Stomach (tissue), 9 donors: ENCODE results near the gene CCNYL1. TPM values are rescaled to one million over a fixed set of nuclear protein-coding genes. Genes with fewer than 3 reads are reported as not detected.
"Not testable (repeated sequence)": the region's sequence is repeated elsewhere in the genome, so short reads cannot be mapped to it uniquely, and the experiment has no call there.

Source experiments
- DNase-seq, 2 donors: peaks; one replicate each; pipeline versions ENCODE4 v3.0.0 to v3.0.0-alpha.2; 2013 to 2019
- H3K27ac ChIP-seq, 5 donors: fragments of 200-600 bp in 4 of 5; sonication (generic) in 4 of 5; one replicate each; pipeline ENCODE4 v1.5.1; 2013 to 2019; ENCODE audit warnings: mild to moderate bottlenecking in 1 of 5, moderate library complexity in 1 of 5
- H3K27me3 ChIP-seq, 3 donors: fragments of 200-600 bp; sonication (generic); one replicate each; pipeline ENCODE4 v1.5.1; 2017 to 2019; ENCODE audit warnings: mixed run types in 1 of 3
- H3K36me3 ChIP-seq, 4 donors: fragments of 200-600 bp; sonication (generic); 1 replicate in 3 of 4; 2 replicates in 1 of 4; pipeline ENCODE4 v1.5.1; 2016 to 2019
- H3K4me1 ChIP-seq, 4 donors: fragments of 200-600 bp; sonication (generic); one replicate each; pipeline ENCODE4 v1.5.1; 2016 to 2019
- H3K4me3 ChIP-seq, 4 donors: fragments of 200-600 bp; sonication (generic) in 3 of 4; one replicate each; pipeline ENCODE4 v1.5.1; 2016 to 2019; ENCODE audit warnings: mild to moderate bottlenecking in 1 of 4
- H3K9me3 ChIP-seq, 4 donors: fragments of 200-600 bp; sonication (generic); one replicate each; pipeline ENCODE4 v1.5.1; 2016 to 2019
- CTCF ChIP-seq, 7 experiments: fragments of 450-650 bp in 4 of 7; fragments of 200-600 bp in 3 of 7; sonication (generic) in 3 of 7; IDR thresholded peaks; one replicate each; pipeline ENCODE4 v1.5.1; 2016 to 2019; ENCODE audit warnings: antibody characterized with exemption in 7 of 7, control low read depth in 2 of 7, mild to moderate bottlenecking in 1 of 7
- EP300 ChIP-seq: sonication (generic); formaldehyde crosslinking; IDR thresholded peaks from one replicate; pipeline ENCODE4 v1.6.1; 2017; ENCODE audit warnings: antibody characterized with exemption
- POLR2A ChIP-seq, 4 donors: fragments of 450-650 bp; IDR thresholded peaks; one replicate each; pipeline ENCODE4 v1.6.1; 2016; ENCODE audit warnings: antibody characterized with exemption in 4 of 4, control low read depth in 2 of 4, mild to moderate bottlenecking in 1 of 4, moderate library complexity in 1 of 4
- POLR2AphosphoS5 ChIP-seq, 3 donors: sonication (generic); formaldehyde crosslinking; IDR thresholded peaks; one replicate each; pipeline ENCODE4 v1.6.1; 2016; ENCODE audit warnings: antibody characterized with exemption in 3 of 3
- WGBS, 5 donors: extraction: QIAGEN DNeasy Blood & Tissue Kit in 3 of 5; methylation state at CpG; one replicate each; pipeline versions ENCODE4 v1.1.5 to v1.1.7; 2013 to 2018; 5-methylcytosine and 5-hydroxymethylcytosine counted together
- intact Hi-C: fragments of 100-400 bp; cut with DNase I; formaldehyde crosslinking; loops from one replicate; pipeline ENCODE4 v1.15.1; 2023; ENCODE audit warnings: low total_unique reads
- polyA plus RNA-seq, 3 donors: library from polyadenylated mRNA; stranded (reverse); fragments of 200-250 nt; gene quantifications; one replicate each; pipeline ENCODE4 v1.2.3, GENCODE V29; 2013
- total RNA-seq, 5 donors: library from RNA; depleted of rRNA; stranded (reverse); fragments of >200 nt; gene quantifications; one replicate each; pipeline versions ENCODE4 v1.1.0 to v1.2.3, GENCODE V29; 2014 to 2016
- donor health status: healthy with polysubstance abuse.
- donor health status: Bipolar disorder and iron deficiency.
- donor health status: healthy.

The CCNYL1 gene
- total and polyA plus RNA-seq, 8 donors: 4.2 to 29.8 (median 11.2) TPM

- H3K4me1 ChIP-seq: peaks cover 0 to 39% (median 23%) of the 10 kb centered on the region in 4 donors
- 78 to 83% (median 80%) methylated on average over 2 of the region's 2 CpGs for WGBS, 5 donors
- no peak overlapping the region for H3K4me3 ChIP-seq
- intact Hi-C loops: no loop called here
- peaks cover 19 to 64% (median 54%) of the 10 kb centered on the region in 4 donors for H3K36me3 ChIP-seq
- DNase-seq: no peak
- H3K27me3 ChIP-seq: no peaks in the 10 kb centered on the region
- TF ChIP-seq CTCF (IDR thresholded peaks at IDR 0.05): no peak
- no peak for TF ChIP-seq POLR2A (IDR thresholded peaks at IDR 0.05)
- H3K27ac ChIP-seq: no peak overlapping the region
- H3K9me3 ChIP-seq: no peaks in the 10 kb centered on the region
Observed at GRCh38 chr2:207750876-207751275, 39.4 kb downstream of the CCNYL1 start.

- H3K9me3 ChIP-seq, intact Hi-C loops, H3K4me3 ChIP-seq, DNase-seq, H3K27ac ChIP-seq, H3K27me3 ChIP-seq: not testable (repeated sequence)
- 87 to 93% (median 88%) methylated on average over 2 of the region's 2 CpGs for WGBS, 5 donors
- Histone ChIP-seq H3K4me1 (peaks cover 0 to 29% (median 10%) of the 10 kb centered on the region in 4 donors), H3K36me3 (peaks cover 19 to 59% (median 49%) of the 10 kb centered on the region in 4 donors)
Observed at GRCh38 chr2:207753688-207754087, 42.2 kb downstream of the CCNYL1 start.

- no peak for TF ChIP-seq EP300
- H3K4me1 ChIP-seq: peaks cover 0 to 22% (median 6%) of the 10 kb centered on the region in 4 donors
- H3K27me3 ChIP-seq: no peaks in the 10 kb centered on the region
- H3K9me3 ChIP-seq: no peaks in the 10 kb centered on the region
- no peak overlapping the region for H3K4me3 ChIP-seq
- no peak for DNase-seq
- intact Hi-C loops: no loop called here
- WGBS, 5 donors: 95 to 99% (median 96%) methylated on average over 6 of the region's 6 CpGs
- peaks cover 19 to 67% (median 54%) of the 10 kb centered on the region in 4 donors for H3K36me3 ChIP-seq
- H3K27ac ChIP-seq: no peak overlapping the region
Observed at GRCh38 chr2:207754498-207755383, 43.3 kb downstream of the CCNYL1 start.

- no peak for DNase-seq
Observed at GRCh38 chr2:207758025-207758424, 46.6 kb downstream of the CCNYL1 start.

GRCh38 chr2:207759890-207760289 is 48.5 kb downstream of the CCNYL1 start:
- no peaks in the 10 kb centered on the region for H3K9me3 ChIP-seq
- TF ChIP-seq CTCF (IDR thresholded peaks at IDR 0.05) (no peak), POLR2A (IDR thresholded peaks at IDR 0.05) (no peak), EP300 (no peak), POLR2AphosphoS5 (IDR thresholded peaks at IDR 0.05) (no peak)
- 90 to 93% (median 91%) methylated on average over 2 of the region's 2 CpGs for WGBS, 5 donors
- no peak overlapping the region for H3K4me3 ChIP-seq
- H3K36me3 ChIP-seq: peaks cover 2 to 59% (median 43%) of the 10 kb centered on the region in 4 donors
- no peaks in the 10 kb centered on the region for H3K27me3 ChIP-seq
- DNase-seq: no peak
- peaks cover 8 to 49% (median 24%) of the 10 kb centered on the region in 4 donors for H3K4me1 ChIP-seq
- intact Hi-C loops: no loop called here
- H3K27ac ChIP-seq: no peak overlapping the region

More at GRCh38 chr2:207758025-207758424, 46.6 kb downstream of the CCNYL1 start:
- Histone ChIP-seq H3K27ac (no peak overlapping the region), H3K4me1 (peaks cover 0 to 31% (median 6%) of the 10 kb centered on the region in 4 donors), H3K36me3 (peaks cover 7 to 63% (median 52%) of the 10 kb centered on the region in 4 donors), H3K4me3 (no peak overlapping the region), H3K9me3 (no peaks in the 10 kb centered on the region), H3K27me3 (no peaks in the 10 kb centered on the region)
- TF ChIP-seq CTCF (IDR thresholded peaks at IDR 0.05) (no peak), EP300 (no peak), POLR2A (IDR thresholded peaks at IDR 0.05) (no peak), POLR2AphosphoS5 (IDR thresholded peaks at IDR 0.05) (no peak)
- intact Hi-C loops: no loop called here
